Prostate gland (tissue), 2 donors: ENCODE measurements around the gene DSE. TPM values are rescaled to one million over a fixed set of nuclear protein-coding genes. Genes with fewer than 3 reads are reported as not detected.
A peak's percentile ranks its signal among the peaks of the same experiment; 100 is the strongest.

Source experiments
- DNase-seq: peaks from one replicate; pipeline ENCODE4 v3.0.0-alpha.2; 2019; ENCODE audit warnings: low spot score
- H3K27ac ChIP-seq, 2 donors: fragments of 200-600 bp; sonication (generic); 2 replicates each; pipeline ENCODE4 v1.5.1; 2017 to 2019
- H3K27me3 ChIP-seq: fragments of 200-600 bp; sonication (generic); replicated peaks from 2 replicates; pipeline ENCODE4 v1.5.1; 2019; ENCODE audit not compliant: insufficient read depth
- H3K36me3 ChIP-seq, 2 donors: fragments of 200-600 bp; sonication (generic); 1 replicate in 1 of 2; 2 replicates in 1 of 2; pipeline versions ENCODE4 v1.5.1 to v1.8.1; 2017 to 2019
- H3K4me1 ChIP-seq: fragments of 200-600 bp; sonication (generic); replicated peaks from 2 replicates; pipeline ENCODE4 v1.5.1; 2019
- H3K4me3 ChIP-seq, 2 donors: fragments of 200-600 bp; sonication (generic); 2 replicates each; pipeline ENCODE4 v1.5.1; 2017 to 2019
- H3K9me3 ChIP-seq: fragments of 200-600 bp; sonication (generic); 2 replicates; pipeline ENCODE4 v1.5.1; 2017
- POLR2A ChIP-seq: fragments of 450-650 bp; IDR thresholded peaks from one replicate; pipeline ENCODE4 v1.6.1; 2016; ENCODE audit warnings: antibody characterized with exemption, mild to moderate bottlenecking
- POLR2AphosphoS5 ChIP-seq: sonication (generic); formaldehyde crosslinking; IDR thresholded peaks from one replicate; pipeline ENCODE4 v1.6.1; 2017; ENCODE audit warnings: antibody characterized with exemption
- WGBS: methylation state at CpG from one replicate; pipeline ENCODE4 v1.1.5; 2018; 5-methylcytosine and 5-hydroxymethylcytosine counted together
- intact Hi-C: fragments of 100-400 bp; cut with DNase I; formaldehyde crosslinking; loops from one replicate; pipeline ENCODE4 v1.14.2; 2022
- total RNA-seq, 2 donors: library from RNA; depleted of rRNA; stranded (reverse); fragments of >200 nt; gene quantifications; one replicate each; pipeline ENCODE4 v1.1.0, GENCODE V29; 2016
- TF ChIP-seq, protein P1 (sequence below), 4 experiments: fragments of 200-600 bp in 2 of 4; fragments of 450-650 bp in 2 of 4; sonication (generic) in 2 of 4; IDR thresholded peaks; 1 replicate in 3 of 4; 2 replicates in 1 of 4; pipeline ENCODE4 v1.5.1; 2016 to 2019; ENCODE audit warnings: antibody characterized with exemption in 4 of 4, mild to moderate bottlenecking in 2 of 4, moderate library complexity in 2 of 4

DSE gene
- total RNA-seq, 2 donors from 2014 or later: 15.8 to 36.5 TPM

DNA sequence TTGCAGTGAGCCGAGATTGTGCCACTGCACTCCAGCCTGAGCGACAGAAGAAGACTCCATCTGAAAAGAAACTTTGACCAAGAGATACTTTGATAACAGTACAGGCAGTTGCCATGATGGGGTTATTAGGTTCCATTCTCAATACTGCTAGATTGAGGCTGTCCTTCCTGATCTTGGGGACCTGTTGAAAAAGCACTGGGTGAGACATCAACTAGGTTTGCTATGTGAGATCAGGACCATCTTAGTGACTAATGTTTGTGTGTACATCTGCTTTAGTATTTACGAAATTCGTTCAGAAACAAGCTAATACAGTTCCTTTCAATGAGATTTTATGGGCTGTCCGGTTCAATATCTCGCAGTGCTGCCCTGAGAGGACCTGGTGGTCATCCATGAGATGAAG, 2.6 kb downstream of the DSE start:
- intact Hi-C loops: loop anchor here (5.0 kb wide), 1 partner anchor 86 kb away; no protein-coding TSS in a partner anchor
- 92% methylated on average over 6 of the region's 6 CpGs for WGBS
- DNase-seq: no peak
- TF ChIP-seq, protein P1, sequence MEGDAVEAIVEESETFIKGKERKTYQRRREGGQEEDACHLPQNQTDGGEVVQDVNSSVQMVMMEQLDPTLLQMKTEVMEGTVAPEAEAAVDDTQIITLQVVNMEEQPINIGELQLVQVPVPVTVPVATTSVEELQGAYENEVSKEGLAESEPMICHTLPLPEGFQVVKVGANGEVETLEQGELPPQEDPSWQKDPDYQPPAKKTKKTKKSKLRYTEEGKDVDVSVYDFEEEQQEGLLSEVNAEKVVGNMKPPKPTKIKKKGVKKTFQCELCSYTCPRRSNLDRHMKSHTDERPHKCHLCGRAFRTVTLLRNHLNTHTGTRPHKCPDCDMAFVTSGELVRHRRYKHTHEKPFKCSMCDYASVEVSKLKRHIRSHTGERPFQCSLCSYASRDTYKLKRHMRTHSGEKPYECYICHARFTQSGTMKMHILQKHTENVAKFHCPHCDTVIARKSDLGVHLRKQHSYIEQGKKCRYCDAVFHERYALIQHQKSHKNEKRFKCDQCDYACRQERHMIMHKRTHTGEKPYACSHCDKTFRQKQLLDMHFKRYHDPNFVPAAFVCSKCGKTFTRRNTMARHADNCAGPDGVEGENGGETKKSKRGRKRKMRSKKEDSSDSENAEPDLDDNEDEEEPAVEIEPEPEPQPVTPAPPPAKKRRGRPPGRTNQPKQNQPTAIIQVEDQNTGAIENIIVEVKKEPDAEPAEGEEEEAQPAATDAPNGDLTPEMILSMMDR (IDR thresholded peaks at IDR 0.05): no peak
- TF ChIP-seq POLR2A: no peak
- TF ChIP-seq POLR2AphosphoS5: no peak
- no peaks in the 10 kb centered on the region for H3K36me3 ChIP-seq
- H3K27ac ChIP-seq: no peak overlapping the region
- H3K9me3 ChIP-seq: no peaks in the 10 kb centered on the region
- no peaks in the 10 kb centered on the region for H3K4me1 ChIP-seq
- no peak overlapping the region for H3K4me3 ChIP-seq
- H3K27me3 ChIP-seq: no peaks in the 10 kb centered on the region

DNA sequence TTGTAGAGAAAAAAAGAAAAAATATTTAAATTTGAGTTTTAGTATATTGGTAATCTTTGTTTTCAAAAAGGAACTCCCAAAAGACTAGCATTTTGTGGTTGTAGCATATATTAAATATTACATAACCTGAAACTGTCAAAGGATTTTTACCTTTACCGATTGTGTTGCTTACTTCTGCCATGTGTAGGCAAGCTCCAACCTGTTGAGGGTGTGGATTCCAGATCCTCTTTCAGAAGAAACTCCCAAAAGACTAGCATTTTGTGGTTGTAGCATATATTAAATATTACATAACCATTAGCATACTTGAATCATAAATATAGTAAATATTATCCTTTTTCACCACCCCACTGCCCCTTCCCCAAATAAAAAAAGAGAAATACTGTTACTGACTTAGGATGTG, 3.2 kb downstream of the DSE start:
- no peak overlapping the region for H3K27ac ChIP-seq
- H3K4me1 ChIP-seq: no peaks in the 10 kb centered on the region
- no peaks in the 10 kb centered on the region for H3K36me3 ChIP-seq
- intact Hi-C loops: loop anchor here (5.0 kb wide), 1 partner anchor 87 kb away; no protein-coding TSS in a partner anchor
- no peaks in the 10 kb centered on the region for H3K27me3 ChIP-seq
- H3K4me3 ChIP-seq: no peak overlapping the region
- 28% methylated on average over 1 of the region's 1 CpG for WGBS
- no peaks in the 10 kb centered on the region for H3K9me3 ChIP-seq
- TF ChIP-seq POLR2A (no peak), POLR2AphosphoS5 (no peak)
- TF ChIP-seq, protein P1 (IDR thresholded peaks at IDR 0.05): no peak
- no peak for DNase-seq

DNA sequence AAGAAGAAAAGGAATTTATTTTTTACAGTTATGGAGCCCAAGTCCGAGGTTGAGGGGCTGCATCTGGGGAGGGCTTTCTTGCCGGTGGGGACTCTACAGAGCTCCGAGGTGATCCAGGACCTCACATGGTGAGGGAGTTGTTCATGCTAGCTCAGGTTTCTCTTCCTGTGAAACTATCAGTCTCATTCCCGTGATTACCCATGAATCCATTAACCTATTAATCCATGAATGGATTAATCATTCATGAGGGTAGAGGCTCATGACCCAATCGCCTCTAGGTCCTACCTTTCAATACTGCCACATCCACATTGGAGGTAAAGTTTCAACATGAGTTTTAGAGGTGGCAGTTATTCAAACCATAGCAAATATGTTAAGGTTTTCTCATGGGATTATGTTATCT, 3.8 kb downstream of the DSE start:
- Histone ChIP-seq H3K4me1 (no peaks in the 10 kb centered on the region), H3K36me3 (no peaks in the 10 kb centered on the region), H3K27me3 (no peaks in the 10 kb centered on the region), H3K27ac (no peak overlapping the region), H3K9me3 (no peaks in the 10 kb centered on the region), H3K4me3 (no peak overlapping the region)
- intact Hi-C loops: loop anchor here (5.0 kb wide), 1 partner anchor 87 kb away; no protein-coding TSS in a partner anchor
- TF ChIP-seq POLR2A: no peak
- TF ChIP-seq POLR2AphosphoS5: no peak
- TF ChIP-seq, protein P1 (IDR thresholded peaks at IDR 0.05): no peak
- no peak for DNase-seq
- WGBS: 81% methylated on average over 5 of the region's 5 CpGs

DNA sequence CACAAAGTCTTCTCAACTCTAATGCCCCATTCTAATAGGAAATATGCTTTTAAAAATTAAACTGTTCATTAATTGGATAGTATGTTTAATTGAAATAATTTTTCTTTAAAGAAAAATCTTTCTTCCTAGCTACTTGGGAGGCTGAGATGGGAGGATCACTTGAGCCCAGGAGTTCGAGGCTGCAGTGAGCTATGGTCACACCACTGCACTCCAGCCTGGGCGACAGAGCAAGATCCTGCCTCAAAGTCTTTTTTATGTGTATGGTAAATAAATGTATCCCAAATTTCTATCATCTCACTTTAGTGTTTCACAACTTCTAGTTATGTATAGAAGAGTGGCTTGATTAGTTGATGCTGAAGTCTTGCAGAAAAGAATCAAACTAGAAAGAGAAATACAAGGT, 4.5 kb downstream of the DSE start:
- intact Hi-C loops: no loop called here
- Histone ChIP-seq H3K9me3 (no peaks in the 10 kb centered on the region), H3K4me3 (no peak overlapping the region), H3K36me3 (no peaks in the 10 kb centered on the region), H3K27ac (no peak overlapping the region), H3K4me1 (no peaks in the 10 kb centered on the region), H3K27me3 (no peaks in the 10 kb centered on the region)
- TF ChIP-seq, protein P1 (IDR thresholded peaks at IDR 0.05): no peak
- TF ChIP-seq POLR2AphosphoS5 (no peak), POLR2A (no peak)
- 96% methylated on average over 2 of the region's 2 CpGs for WGBS
- DNase-seq: no peak

DNA sequence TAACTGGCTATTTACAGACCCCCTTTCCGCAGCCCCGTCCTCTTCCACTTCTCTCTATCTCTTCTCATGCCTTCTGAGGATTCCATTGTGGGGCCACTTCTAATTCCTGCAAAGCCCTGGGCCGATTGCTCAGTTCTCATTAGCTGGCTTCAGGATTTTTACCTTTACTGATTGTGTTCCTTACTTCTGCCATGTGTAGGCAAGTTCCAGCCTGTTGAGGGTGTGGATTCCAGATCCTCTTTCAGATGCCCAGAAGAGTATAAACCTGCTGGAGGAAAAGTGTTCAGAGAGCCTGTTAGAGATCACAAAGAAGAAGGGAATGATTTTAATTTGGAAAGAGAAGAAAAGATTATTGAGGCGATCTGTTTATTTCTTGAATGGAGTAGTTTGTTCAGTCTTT, 5.4 kb downstream of the DSE start:
- DNase-seq: peak; percentile 49
- H3K4me3 ChIP-seq: no peak overlapping the region
- no peaks in the 10 kb centered on the region for H3K9me3 ChIP-seq
- WGBS: 63% methylated on average over 4 of the region's 4 CpGs
- no peaks in the 10 kb centered on the region for H3K4me1 ChIP-seq
- TF ChIP-seq POLR2A (no peak), POLR2AphosphoS5 (no peak)
- TF ChIP-seq, protein P1 (IDR thresholded peaks at IDR 0.05): no peak
- intact Hi-C loops: no loop called here
- no peaks in the 10 kb centered on the region for H3K27me3 ChIP-seq
- H3K27ac ChIP-seq: no peak overlapping the region
- H3K36me3 ChIP-seq: no peaks in the 10 kb centered on the region
